ENCODE results near the gene TLX1. TPM values are rescaled to one million over a fixed set of nuclear protein-coding genes. Genes with fewer than 3 reads are reported as not detected.

The TLX1 gene
- polyA plus RNA-seq, 1 donor = 0.57 TPM

DNA sequence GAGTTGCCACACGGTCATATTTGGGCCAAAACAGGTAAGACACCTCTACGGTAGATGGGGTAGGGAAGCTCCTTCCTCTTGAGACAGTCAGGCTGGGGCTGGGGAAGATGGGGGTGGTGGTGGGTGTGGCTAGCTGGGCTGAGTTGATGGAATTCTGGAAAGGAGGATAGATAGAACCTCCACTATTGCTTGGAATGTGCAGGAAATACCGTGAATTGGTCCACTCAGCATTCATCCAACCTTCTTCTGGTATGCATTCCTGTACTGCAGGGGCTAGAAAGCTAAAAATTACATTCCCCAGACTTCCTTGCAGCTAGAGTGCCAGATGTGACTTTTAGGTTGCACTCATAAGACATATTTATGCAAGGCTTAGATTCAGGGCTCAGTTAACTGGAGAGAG, 24.8 kb downstream of the TLX1 start:
- H3K27me3 ChIP-seq (ENCODE audit: control insufficient read depth, insufficient read depth, low read length) = peaks cover 85% of the 10 kb centered on the region
- no peak for DNase-seq
- no CpG with 5 or more reads among the region's 3 CpGs for WGBS (ENCODE audit: insufficient coverage, low lambda C conversion rate)
- no peak overlapping the region for H3K27ac ChIP-seq (ENCODE audit: low read length)
- H3K9me3 ChIP-seq (ENCODE audit: control insufficient read depth, low read depth, low read length) = no peaks in the 10 kb centered on the region
- H3K36me3 ChIP-seq (ENCODE audit: control insufficient read depth, insufficient read depth, low read length) = no peaks in the 10 kb centered on the region
- H3K4me3 ChIP-seq (ENCODE audit: low read length) = no peak overlapping the region
- H3K4me1 ChIP-seq (ENCODE audit: control insufficient read depth, insufficient read depth, low read length) = no peaks in the 10 kb centered on the region

DNA sequence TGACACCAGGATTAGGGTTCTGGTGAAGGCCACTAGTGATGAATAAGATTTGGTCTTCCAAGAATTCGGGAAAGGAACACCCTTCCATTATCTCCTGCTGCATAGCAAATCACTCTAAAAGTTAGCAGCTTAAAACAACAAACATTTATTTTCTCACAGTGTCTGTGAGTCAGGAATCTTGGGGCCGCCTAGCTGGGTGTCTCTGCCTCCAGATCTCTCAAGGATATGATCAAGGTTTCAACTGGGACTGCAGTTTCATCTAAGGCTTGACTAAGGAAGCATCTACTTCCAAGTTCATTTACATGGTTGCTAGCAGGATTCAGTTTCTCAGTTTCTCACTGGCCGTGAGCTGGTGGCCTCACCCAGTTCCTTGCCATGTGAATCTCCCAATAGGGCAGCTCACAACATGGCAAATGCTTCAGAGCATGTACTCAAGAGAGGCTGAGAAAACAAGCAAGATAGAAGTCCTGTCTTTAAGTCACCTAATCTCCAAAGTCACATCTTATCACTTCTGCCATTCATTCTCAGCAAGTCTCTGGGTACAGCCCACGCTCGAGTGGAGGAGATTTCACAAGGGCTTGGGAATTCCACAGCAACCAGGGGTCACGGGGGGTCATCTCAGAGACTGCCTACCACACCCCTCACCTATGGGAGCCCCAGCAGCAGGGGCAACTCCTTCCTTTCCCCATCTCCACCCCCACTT, 26.8 kb downstream of the TLX1 start:
- Histone ChIP-seq H3K9me3 (ENCODE audit: control insufficient read depth, low read depth, low read length) (no peaks in the 10 kb centered on the region), H3K4me1 (ENCODE audit: control insufficient read depth, insufficient read depth, low read length) (no peaks in the 10 kb centered on the region), H3K27ac (ENCODE audit: low read length) (no peak overlapping the region), H3K27me3 (ENCODE audit: control insufficient read depth, insufficient read depth, low read length) (peaks cover 80% of the 10 kb centered on the region), H3K36me3 (ENCODE audit: control insufficient read depth, insufficient read depth, low read length) (no peaks in the 10 kb centered on the region), H3K4me3 (ENCODE audit: low read length) (no peak overlapping the region)
- DNase-seq = no peak
- WGBS (ENCODE audit: insufficient coverage, low lambda C conversion rate) = no CpG with 5 or more reads among the region's 6 CpGs

DNA sequence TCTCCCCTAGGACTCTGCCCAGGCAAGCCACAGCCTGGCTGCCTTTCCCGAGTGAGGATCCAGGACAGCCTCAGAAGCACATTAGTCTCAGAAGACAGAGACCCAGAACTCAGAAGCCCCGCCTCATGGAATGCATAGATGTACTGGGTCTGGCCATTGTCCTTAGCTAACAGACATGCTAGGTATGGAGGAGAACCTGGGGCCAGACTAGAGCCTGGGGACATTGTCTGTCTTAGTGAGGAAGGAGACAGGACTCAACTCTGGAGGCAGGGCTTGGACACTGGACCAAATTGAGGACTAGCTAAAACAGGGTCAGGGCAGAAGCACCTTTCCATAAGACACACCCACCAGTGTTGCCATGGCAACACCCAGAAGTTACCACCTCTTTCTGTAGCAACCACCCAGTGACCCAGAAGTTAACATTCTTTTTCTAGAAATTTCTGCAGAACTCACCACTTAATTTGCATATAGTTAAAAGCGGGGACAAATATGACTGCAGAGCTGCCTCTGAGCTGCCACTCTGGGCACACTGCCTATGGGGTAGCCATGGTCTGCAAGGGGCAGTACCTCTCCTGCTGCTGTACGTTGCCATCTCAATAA, 27.5 kb downstream of the TLX1 start:
- Histone ChIP-seq H3K4me1 (ENCODE audit: control insufficient read depth, insufficient read depth, low read length) (no peaks in the 10 kb centered on the region), H3K27me3 (ENCODE audit: control insufficient read depth, insufficient read depth, low read length) (peaks cover 80% of the 10 kb centered on the region), H3K4me3 (ENCODE audit: low read length) (no peak overlapping the region), H3K27ac (ENCODE audit: low read length) (no peak overlapping the region), H3K36me3 (ENCODE audit: control insufficient read depth, insufficient read depth, low read length) (no peaks in the 10 kb centered on the region), H3K9me3 (ENCODE audit: control insufficient read depth, low read depth, low read length) (no peaks in the 10 kb centered on the region)
- WGBS (ENCODE audit: insufficient coverage, low lambda C conversion rate) = no CpG with 5 or more reads among the region's 4 CpGs
- no peak for DNase-seq

DNA sequence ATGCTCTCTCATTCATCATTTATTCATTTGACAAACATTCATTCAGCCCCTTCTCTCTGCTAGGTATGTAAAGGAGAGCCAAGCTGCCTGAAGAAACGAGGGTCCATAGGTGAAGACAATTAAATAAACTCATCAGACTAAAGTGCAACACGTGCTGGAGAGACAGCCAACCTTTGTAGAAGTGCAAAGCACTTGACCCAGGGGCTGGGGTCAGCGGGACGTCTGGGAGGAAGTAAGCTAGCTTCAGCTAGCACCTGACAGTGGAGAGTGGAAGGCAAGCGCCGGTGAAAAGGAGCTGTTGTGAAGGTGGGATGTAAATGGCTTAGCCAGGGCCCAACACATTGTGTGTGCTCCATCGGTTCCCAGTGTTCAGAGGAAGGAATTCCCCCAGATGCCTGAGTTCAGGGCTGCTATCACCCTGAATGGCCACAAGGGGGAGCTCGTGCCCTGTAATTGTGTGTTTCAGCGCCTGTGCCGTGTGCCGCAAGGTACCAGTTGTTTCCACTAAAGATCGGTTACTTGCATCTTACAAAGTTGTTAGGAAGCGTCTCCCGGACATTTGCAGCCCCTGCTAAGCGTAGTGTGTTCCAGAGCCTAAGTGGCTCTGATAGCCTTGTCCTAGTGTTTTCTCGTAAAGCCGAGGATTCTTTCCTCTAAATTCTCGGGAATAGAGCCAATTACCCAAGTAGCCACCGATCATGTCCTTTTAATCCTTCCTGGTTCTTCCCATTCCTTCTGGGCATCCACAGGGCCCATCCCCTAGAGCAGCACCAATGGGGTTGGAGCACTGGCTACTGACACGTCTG, 30.6 kb downstream of the TLX1 start:
- 0% methylated on average over 1 of the region's 20 CpGs for WGBS (ENCODE audit: insufficient coverage, low lambda C conversion rate)
- H3K27me3 ChIP-seq (ENCODE audit: control insufficient read depth, insufficient read depth, low read length) = peaks cover 67% of the 10 kb centered on the region

GRCh38 chr10:101162677-101163076, 31.6 kb downstream of the TLX1 start:
- DNase-seq = no peak

More for the DNA sequence above, 30.6 kb downstream of the TLX1 start:
- DNase-seq = peak; percentile 56 to 58
- Histone ChIP-seq H3K27ac (ENCODE audit: low read length) (no peak overlapping the region), H3K4me3 (ENCODE audit: low read length) (no peak overlapping the region), H3K36me3 (ENCODE audit: control insufficient read depth, insufficient read depth, low read length) (no peaks in the 10 kb centered on the region), H3K9me3 (ENCODE audit: control insufficient read depth, low read depth, low read length) (no peaks in the 10 kb centered on the region), H3K4me1 (ENCODE audit: control insufficient read depth, insufficient read depth, low read length) (no peaks in the 10 kb centered on the region)

GRCh38 chr10:101164020-101164419, 32.9 kb downstream of the TLX1 start:
- Histone ChIP-seq H3K27me3 (ENCODE audit: control insufficient read depth, insufficient read depth, low read length) (peaks cover 49% of the 10 kb centered on the region), H3K27ac (ENCODE audit: low read length) (no peak overlapping the region), H3K4me1 (ENCODE audit: control insufficient read depth, insufficient read depth, low read length) (no peaks in the 10 kb centered on the region), H3K4me3 (ENCODE audit: low read length) (no peak overlapping the region), H3K36me3 (ENCODE audit: control insufficient read depth, insufficient read depth, low read length) (no peaks in the 10 kb centered on the region), H3K9me3 (ENCODE audit: control insufficient read depth, low read depth, low read length) (no peaks in the 10 kb centered on the region)
- DNase-seq = no peak
- no CpG with 5 or more reads among the region's 4 CpGs for WGBS (ENCODE audit: insufficient coverage, low lambda C conversion rate)

More at GRCh38 chr10:101162677-101163076, 31.6 kb downstream of the TLX1 start:
- no peaks in the 10 kb centered on the region for H3K36me3 ChIP-seq (ENCODE audit: control insufficient read depth, insufficient read depth, low read length)
- H3K27me3 ChIP-seq (ENCODE audit: control insufficient read depth, insufficient read depth, low read length) = peaks cover 57% of the 10 kb centered on the region
- no peak overlapping the region for H3K27ac ChIP-seq (ENCODE audit: low read length)
- no peak overlapping the region for H3K4me3 ChIP-seq (ENCODE audit: low read length)
- no peaks in the 10 kb centered on the region for H3K9me3 ChIP-seq (ENCODE audit: control insufficient read depth, low read depth, low read length)
- no CpG with 5 or more reads among the region's 3 CpGs for WGBS (ENCODE audit: insufficient coverage, low lambda C conversion rate)
- no peaks in the 10 kb centered on the region for H3K4me1 ChIP-seq (ENCODE audit: control insufficient read depth, insufficient read depth, low read length)

DNA sequence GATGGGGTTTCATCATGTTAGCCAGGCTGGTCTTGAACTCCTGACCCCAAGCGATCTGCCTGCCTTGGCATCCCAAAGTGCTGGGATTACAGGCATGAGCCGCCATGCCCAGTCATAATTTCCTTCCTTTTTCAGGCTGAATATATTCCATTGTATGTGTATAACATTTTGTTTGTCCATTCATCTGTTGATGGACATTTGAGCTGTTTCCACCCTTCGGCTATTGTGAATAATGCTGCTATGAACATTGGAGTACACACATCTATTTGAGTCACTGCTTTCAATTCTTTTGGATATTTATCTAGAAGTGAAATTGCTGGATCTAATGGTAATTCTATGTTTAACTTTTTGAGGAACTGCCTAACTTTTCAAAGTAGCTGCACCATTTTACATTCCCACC, 34.6 kb downstream of the TLX1 start:
- Histone ChIP-seq H3K4me3 (ENCODE audit: low read length) (no peak overlapping the region), H3K36me3 (ENCODE audit: control insufficient read depth, insufficient read depth, low read length) (no peaks in the 10 kb centered on the region), H3K27me3 (ENCODE audit: control insufficient read depth, insufficient read depth, low read length) (peaks cover 39% of the 10 kb centered on the region), H3K27ac (ENCODE audit: low read length) (no peak overlapping the region), H3K9me3 (ENCODE audit: control insufficient read depth, low read depth, low read length) (no peaks in the 10 kb centered on the region), H3K4me1 (ENCODE audit: control insufficient read depth, insufficient read depth, low read length) (no peaks in the 10 kb centered on the region)
- WGBS (ENCODE audit: insufficient coverage, low lambda C conversion rate) = no CpG with 5 or more reads among the region's 3 CpGs
- DNase-seq = no peak

DNA sequence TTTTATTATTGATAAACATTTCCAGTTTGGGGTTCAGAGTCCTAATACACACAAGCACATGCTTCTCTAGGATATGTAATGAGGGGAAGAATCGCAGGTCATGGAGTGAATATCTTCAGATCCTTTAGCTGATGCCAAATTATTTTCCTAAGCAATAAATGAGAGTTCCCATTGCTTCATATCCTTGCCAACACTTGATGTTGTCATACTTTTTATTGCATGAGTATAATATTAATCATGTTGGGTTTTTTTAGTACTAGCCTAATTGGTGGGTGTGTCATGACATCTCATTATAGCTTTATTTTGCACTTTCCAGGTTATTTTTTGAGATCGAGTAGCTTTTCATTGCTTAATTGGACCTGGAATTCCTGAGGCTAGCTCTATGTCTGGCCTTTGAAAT, 35.3 kb downstream of the TLX1 start:
- no peak for DNase-seq
- no peaks in the 10 kb centered on the region for H3K4me1 ChIP-seq (ENCODE audit: control insufficient read depth, insufficient read depth, low read length)
- no peak overlapping the region for H3K27ac ChIP-seq (ENCODE audit: low read length)
- H3K4me3 ChIP-seq (ENCODE audit: low read length) = no peak overlapping the region
- no CpG with 5 or more reads among the region's 2 CpGs for whole genome bisulfite sequencing (ENCODE audit: insufficient coverage, low lambda C conversion rate)
- H3K9me3 ChIP-seq (ENCODE audit: control insufficient read depth, low read depth, low read length) = no peaks in the 10 kb centered on the region
- H3K36me3 ChIP-seq (ENCODE audit: control insufficient read depth, insufficient read depth, low read length) = no peaks in the 10 kb centered on the region
- peaks cover 38% of the 10 kb centered on the region for H3K27me3 ChIP-seq (ENCODE audit: control insufficient read depth, insufficient read depth, low read length)

GRCh38 chr10:101172741-101173140, 41.6 kb downstream of the TLX1 start:
- WGBS (ENCODE audit: insufficient coverage, low lambda C conversion rate) = 86% methylated on average over 2 of the region's 2 CpGs
- H3K4me3 ChIP-seq (ENCODE audit: low read length) = no peak overlapping the region
- H3K36me3 ChIP-seq (ENCODE audit: control insufficient read depth, insufficient read depth, low read length) = no peaks in the 10 kb centered on the region
- peaks cover 5% of the 10 kb centered on the region for H3K9me3 ChIP-seq (ENCODE audit: control insufficient read depth, low read depth, low read length)
- no peaks in the 10 kb centered on the region for H3K4me1 ChIP-seq (ENCODE audit: control insufficient read depth, insufficient read depth, low read length)
- H3K27ac ChIP-seq (ENCODE audit: low read length) = no peak overlapping the region
- peaks cover 9% of the 10 kb centered on the region for H3K27me3 ChIP-seq (ENCODE audit: control insufficient read depth, insufficient read depth, low read length)
- no peak for DNase-seq

DNA sequence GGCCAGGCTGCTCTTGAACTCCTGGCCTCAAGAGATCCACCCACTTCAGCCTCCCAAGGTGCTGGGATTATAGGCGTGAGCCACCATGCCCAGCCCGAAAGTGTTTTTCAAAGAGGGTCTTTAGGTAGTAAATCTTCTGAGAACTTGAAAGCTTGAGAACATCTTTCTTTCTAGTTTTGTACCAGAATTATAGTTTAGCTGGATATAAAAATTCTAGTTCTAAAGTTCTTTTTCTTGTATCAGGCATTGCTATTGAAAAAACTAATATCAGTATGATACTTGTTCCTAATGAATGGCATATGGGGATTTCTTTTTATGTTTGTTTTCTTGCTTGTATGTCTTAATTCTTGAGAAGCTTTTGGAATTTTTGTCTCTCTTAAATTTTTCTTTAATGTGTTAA, 43.2 kb downstream of the TLX1 start:
- peaks cover 7% of the 10 kb centered on the region for H3K27me3 ChIP-seq (ENCODE audit: control insufficient read depth, insufficient read depth, low read length)
- DNase-seq = no peak
- no peaks in the 10 kb centered on the region for H3K36me3 ChIP-seq (ENCODE audit: control insufficient read depth, insufficient read depth, low read length)
- H3K9me3 ChIP-seq (ENCODE audit: control insufficient read depth, low read depth, low read length) = peaks cover 5% of the 10 kb centered on the region
- WGBS (ENCODE audit: insufficient coverage, low lambda C conversion rate) = no CpG with 5 or more reads among the region's 2 CpGs
- H3K27ac ChIP-seq (ENCODE audit: low read length) = no peak overlapping the region
- no peaks in the 10 kb centered on the region for H3K4me1 ChIP-seq (ENCODE audit: control insufficient read depth, insufficient read depth, low read length)
- no peak overlapping the region for H3K4me3 ChIP-seq (ENCODE audit: low read length)
